GM12801 (cell line): Measurements from ENCODE around the gene ATAD1.

Experiments
- TF ChIP-seq, protein P1 (sequence below): IDR thresholded peaks from one replicate; pipeline ENCODE4 v1.5.1; 2011; ENCODE audit warnings: control low read depth; ENCODE audit not compliant: insufficient read length; ENCODE audit errors: extremely low read depth

ATAD1 gene

DNA sequence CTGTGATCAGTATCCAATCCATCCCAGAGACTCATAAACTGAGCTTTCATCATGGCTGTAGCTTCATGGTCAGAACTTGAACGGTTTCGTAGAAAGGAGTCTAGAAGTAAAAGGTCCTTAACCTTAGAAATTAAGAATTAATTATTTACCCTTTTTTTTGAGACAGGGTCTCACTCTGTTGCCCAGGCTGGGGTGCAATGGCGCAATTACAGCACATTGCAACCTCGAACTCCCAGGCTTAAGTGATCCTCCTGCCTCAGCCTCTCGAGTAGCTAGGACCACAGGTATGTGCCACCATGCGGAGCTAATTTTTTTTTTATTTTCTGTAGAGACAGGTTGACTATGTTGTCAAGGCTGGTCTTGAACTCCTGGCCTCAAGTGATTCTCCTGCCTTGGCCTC is 41.7 kb downstream of the ATAD1 start:
- TF ChIP-seq, protein P1, sequence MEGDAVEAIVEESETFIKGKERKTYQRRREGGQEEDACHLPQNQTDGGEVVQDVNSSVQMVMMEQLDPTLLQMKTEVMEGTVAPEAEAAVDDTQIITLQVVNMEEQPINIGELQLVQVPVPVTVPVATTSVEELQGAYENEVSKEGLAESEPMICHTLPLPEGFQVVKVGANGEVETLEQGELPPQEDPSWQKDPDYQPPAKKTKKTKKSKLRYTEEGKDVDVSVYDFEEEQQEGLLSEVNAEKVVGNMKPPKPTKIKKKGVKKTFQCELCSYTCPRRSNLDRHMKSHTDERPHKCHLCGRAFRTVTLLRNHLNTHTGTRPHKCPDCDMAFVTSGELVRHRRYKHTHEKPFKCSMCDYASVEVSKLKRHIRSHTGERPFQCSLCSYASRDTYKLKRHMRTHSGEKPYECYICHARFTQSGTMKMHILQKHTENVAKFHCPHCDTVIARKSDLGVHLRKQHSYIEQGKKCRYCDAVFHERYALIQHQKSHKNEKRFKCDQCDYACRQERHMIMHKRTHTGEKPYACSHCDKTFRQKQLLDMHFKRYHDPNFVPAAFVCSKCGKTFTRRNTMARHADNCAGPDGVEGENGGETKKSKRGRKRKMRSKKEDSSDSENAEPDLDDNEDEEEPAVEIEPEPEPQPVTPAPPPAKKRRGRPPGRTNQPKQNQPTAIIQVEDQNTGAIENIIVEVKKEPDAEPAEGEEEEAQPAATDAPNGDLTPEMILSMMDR, result no peak

GRCh38 chr10:87775766-87776165 is 42.3 kb downstream of the ATAD1 start:
- TF ChIP-seq, protein P1, result no peak

DNA sequence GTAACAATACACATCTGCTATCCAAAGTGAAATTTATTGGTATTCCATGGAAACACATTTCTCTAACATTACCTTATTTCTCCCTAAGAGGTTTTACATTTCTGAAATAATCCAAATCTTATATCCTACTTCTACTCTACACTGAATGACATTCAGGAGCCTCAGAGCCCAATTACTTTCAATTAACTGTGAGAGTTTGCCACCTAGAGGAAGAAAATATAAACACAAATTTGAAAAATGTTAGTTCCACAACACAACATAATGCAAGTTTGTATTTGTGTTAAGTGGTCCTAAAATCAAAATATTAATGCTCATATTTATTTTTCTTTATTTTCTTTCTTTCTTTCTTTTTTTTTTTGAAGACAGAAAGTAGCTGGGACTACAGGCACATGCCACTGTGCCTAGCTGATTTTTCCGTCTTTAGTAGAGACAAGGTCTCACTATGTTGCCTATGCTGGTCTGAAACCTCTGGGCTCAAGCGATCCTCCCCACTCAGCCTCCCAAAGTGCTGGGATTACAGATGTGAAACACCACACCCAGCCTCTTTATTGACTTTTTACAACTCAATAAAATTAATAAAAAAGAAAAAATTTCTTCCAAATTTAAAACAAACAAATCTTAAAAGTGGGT is 46.0 kb downstream of the ATAD1 start:
- TF ChIP-seq, protein P1, result no peak

DNA sequence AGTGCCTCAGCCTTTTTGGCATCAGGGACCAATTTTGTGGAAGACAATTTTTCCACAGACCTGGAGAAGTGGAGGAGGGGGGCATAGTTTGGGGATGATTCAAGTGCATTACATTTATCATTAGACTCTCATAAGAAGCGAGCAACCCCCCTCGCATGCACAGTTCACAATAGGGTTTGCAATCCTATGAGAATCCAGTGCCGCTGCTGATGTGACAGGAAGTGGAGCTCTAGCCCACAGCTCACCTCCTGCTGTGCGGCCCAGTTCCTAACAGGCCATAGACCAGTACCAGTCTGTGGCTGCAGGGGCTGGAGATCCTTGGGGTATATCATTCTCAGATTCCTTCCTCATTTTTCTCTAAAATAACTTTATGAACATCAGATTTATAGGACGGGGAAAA is 50.8 kb downstream of the ATAD1 start:
- TF ChIP-seq, protein P1, result no peak

- TF ChIP-seq, protein P1, result no peak
Measured at GRCh38 chr10:87765666-87766376, 52.2 kb downstream of the ATAD1 start.

DNA sequence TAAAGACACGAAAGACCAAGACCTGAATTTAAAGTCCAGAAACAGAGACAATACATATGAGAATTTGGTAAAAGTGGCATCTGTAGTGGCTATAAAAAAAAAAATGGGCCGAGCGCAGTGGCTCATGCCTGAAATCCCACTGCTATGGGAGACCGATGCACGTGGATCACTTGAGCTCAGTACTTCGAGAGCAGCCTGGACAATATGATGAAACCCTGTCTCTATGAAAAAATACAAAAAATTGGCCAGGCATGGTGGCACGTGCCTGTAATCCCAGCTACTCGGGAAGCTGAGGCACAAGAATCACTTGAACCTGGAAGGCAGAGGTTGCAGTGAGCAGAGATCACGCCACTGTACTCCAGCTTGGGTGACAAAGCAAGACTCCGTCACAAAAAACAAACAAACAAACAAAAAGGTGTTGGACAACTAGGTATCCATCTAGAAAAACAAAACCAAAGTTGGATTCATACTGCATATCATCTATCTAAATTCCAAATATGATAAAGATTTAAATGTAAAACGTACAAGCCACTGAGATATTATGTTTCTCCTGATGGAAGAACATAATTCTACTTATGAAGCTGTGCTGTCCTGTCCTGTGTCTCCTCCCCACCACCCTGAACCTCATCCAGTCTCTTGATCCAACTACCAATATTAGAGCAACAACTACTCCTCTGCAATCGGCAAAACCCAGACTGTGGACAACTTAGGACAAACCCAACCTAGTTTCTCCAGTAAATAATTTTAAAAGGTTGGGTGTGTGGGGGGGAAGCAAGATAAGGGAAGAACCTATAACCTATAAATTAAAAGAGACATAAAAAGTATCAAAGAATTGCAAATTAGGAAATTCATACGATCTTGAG is 53.7 kb downstream of the ATAD1 start:
- TF ChIP-seq, protein P1, result no peak

DNA sequence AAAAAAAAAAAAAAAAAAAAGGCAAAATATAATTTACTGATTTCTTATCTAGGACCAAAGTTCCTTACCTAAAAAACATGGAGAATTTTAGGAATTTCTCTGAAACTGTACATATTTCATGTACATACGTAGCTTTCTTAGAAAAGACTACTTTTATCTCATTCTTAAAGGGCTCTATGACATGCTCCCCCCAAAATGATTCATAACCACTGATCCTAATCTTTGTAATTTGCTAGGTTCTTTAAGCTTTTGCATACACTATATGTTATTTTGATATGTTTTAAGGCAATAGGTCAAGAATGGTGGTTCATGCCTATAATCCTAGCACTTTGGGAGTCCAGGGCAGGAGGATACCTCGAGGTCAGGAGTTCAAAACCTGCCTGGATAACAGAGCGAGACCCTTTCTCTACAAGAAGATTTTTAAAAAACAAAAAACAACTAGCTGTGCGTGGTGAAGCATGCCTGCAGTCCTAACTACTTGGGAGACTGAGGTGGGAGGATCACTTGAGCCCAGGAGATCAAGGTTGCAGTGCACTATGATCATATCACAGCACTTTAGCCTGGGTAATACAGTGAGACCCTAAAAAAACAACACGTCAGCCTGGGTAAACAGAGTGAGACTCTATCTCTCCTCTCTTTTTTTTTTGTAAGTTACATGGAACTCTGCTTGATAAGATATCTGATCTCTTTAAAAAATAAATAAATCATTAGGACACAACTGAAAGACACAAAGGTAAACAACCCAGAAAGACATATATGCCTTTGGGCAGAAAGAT is 54.8 kb downstream of the ATAD1 start:
- TF ChIP-seq, protein P1, result no peak
